Tibial artery (tissue), 4 donors: ENCODE measurements around the gene HDAC4.
A peak's percentile ranks its signal among the peaks of the same experiment; 100 is the strongest.

Experiments used
- DNase-seq, 2 donors: peaks; one replicate each; pipeline ENCODE4 v3.0.0-alpha.2; 2019
- H3K27ac ChIP-seq, 2 donors: fragments of 200-600 bp; sonication (generic) in 1 of 2; 1 replicate in 1 of 2; 2 replicates in 1 of 2; pipeline ENCODE4 v1.5.1; 2018 to 2019; ENCODE audit warnings: mild to moderate bottlenecking in 1 of 2
- H3K27me3 ChIP-seq, 2 donors: fragments of 200-600 bp; sonication (generic) in 1 of 2; one replicate each; pipeline versions ENCODE4 v1.5.1 to v1.6.0; 2016 to 2019
- H3K36me3 ChIP-seq, 3 donors: fragments of 200-600 bp; sonication (generic) in 2 of 3; one replicate each; pipeline ENCODE4 v1.5.1; 2016 to 2019; ENCODE audit warnings: mild to moderate bottlenecking in 2 of 3
- H3K4me1 ChIP-seq, 4 donors: fragments of 200-600 bp; sonication (generic) in 2 of 4; 1 replicate in 3 of 4; 2 replicates in 1 of 4; pipeline ENCODE4 v1.5.1; 2016 to 2019
- H3K4me3 ChIP-seq, 2 donors: fragments of 200-600 bp; sonication (generic) in 1 of 2; 1 replicate in 1 of 2; 2 replicates in 1 of 2; pipeline ENCODE4 v1.5.1; 2018 to 2019; ENCODE audit warnings: mild to moderate bottlenecking in 2 of 2
- H3K9me3 ChIP-seq, 3 donors: fragments of 200-600 bp; sonication (generic) in 1 of 3; one replicate each; pipeline ENCODE4 v1.5.1; 2016 to 2019
- CTCF ChIP-seq, 2 experiments: fragments of 200-600 bp in 1 of 2; fragments of 450-650 bp in 1 of 2; IDR thresholded peaks; one replicate each; pipeline ENCODE4 v1.5.1; 2017 to 2019; ENCODE audit warnings: antibody characterized with exemption in 2 of 2, mild to moderate bottlenecking in 1 of 2, moderate library complexity in 1 of 2
- intact Hi-C: fragments of 100-400 bp; cut with DNase I; formaldehyde crosslinking; loops from one replicate; pipeline ENCODE4 v1.15.0; 2023; ENCODE audit warnings: low total_unique reads

The HDAC4 gene

DNA sequence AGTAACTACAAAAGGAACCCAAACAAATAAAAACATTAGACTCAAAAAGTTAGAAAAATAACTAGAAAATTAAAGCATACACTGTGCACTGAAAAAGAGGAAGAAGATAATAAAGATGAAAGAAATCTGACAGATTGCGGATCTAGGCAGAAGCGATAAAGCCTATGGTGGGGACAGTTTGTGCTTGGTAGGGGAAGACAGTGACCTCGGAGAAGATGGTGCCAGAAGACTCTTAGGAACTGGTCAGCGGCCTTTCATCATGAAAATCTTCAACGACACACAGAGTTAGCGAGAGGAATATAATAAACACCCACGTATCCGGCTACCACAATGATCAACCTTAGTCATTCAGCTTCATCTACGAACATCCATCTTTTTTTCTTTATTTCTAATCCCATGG is 180.5 kb downstream of the HDAC4 start:
- no peak for TF ChIP-seq CTCF (IDR thresholded peaks at IDR 0.05)
- H3K36me3 ChIP-seq: no peaks in the 10 kb centered on the region
- DNase-seq: no peak
- peaks cover 0 to 56% (median 40%) of the 10 kb centered on the region in 4 donors for H3K4me1 ChIP-seq
- intact Hi-C loops: no loop called here
- H3K27me3 ChIP-seq: no peaks in the 10 kb centered on the region
- H3K4me3 ChIP-seq: no peak overlapping the region
- H3K9me3 ChIP-seq: no peaks in the 10 kb centered on the region
- peak overlapping the region; percentile 81 to 89 for H3K27ac ChIP-seq

- TF ChIP-seq CTCF (IDR thresholded peaks at IDR 0.05): no peak
- intact Hi-C loops: no loop called here
- Histone ChIP-seq H3K27ac (peak overlapping the region; percentile 22 to 28), H3K36me3 (no peaks in the 10 kb centered on the region), H3K27me3 (no peaks in the 10 kb centered on the region), H3K4me3 (no peak overlapping the region), H3K9me3 (no peaks in the 10 kb centered on the region), H3K4me1 (peaks cover 0 to 22% (median 13%) of the 10 kb centered on the region in 4 donors)
- no peak for DNase-seq
These were observed 184.1 kb downstream of the HDAC4 start for GRCh38 chr2:239216614-239217273.

- no peaks in the 10 kb centered on the region for H3K9me3 ChIP-seq
- DNase-seq: no peak
- H3K36me3 ChIP-seq: no peaks in the 10 kb centered on the region
- peak overlapping the region in 1 of 2 donors; percentile 22 for H3K27ac ChIP-seq
- peaks cover 0 to 16% (median 7%) of the 10 kb centered on the region in 4 donors for H3K4me1 ChIP-seq
- H3K27me3 ChIP-seq: no peaks in the 10 kb centered on the region
- intact Hi-C loops: no loop called here
- no peak overlapping the region for H3K4me3 ChIP-seq
- TF ChIP-seq CTCF (IDR thresholded peaks at IDR 0.05): no peak
These were observed 184.7 kb downstream of the HDAC4 start for GRCh38 chr2:239215988-239216613.

- Histone ChIP-seq H3K27ac (no peak overlapping the region), H3K36me3 (no peaks in the 10 kb centered on the region), H3K9me3 (no peaks in the 10 kb centered on the region), H3K4me1 (peaks cover 0 to 8% (median under 1%) of the 10 kb centered on the region in 4 donors), H3K4me3 (no peak overlapping the region), H3K27me3 (no peaks in the 10 kb centered on the region)
- intact Hi-C loops: no loop called here
- DNase-seq: no peak
- TF ChIP-seq CTCF (IDR thresholded peaks at IDR 0.05): no peak
These were observed 185.5 kb downstream of the HDAC4 start for GRCh38 chr2:239215136-239215925.

DNA sequence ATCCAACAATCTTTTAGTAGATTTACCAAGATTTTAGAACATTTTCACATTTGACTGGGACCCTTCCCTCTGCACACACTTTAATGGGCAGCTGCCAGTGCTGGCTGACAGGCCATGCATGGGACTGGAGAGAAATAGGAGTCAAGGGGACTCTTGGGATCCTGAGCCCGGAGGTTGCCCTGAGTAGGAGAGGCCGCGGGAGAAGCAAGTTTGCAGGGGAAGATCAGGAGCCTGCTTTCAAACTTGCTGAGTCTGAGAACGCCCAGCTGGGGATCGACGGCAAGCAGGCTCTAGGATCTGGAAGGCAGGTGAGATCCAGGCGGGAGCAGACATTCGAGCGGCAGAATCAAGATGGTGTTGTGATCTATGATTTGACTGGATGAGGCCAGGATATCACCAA is 186.1 kb downstream of the HDAC4 start:
- intact Hi-C loops: no loop called here
- H3K4me1 ChIP-seq: peaks cover 0 to 2% (median 0%) of the 10 kb centered on the region in 4 donors
- no peak overlapping the region for H3K4me3 ChIP-seq
- H3K27ac ChIP-seq: no peak overlapping the region
- H3K9me3 ChIP-seq: no peaks in the 10 kb centered on the region
- H3K27me3 ChIP-seq: no peaks in the 10 kb centered on the region
- no peak for TF ChIP-seq CTCF (IDR thresholded peaks at IDR 0.05)
- no peak for DNase-seq
- no peaks in the 10 kb centered on the region for H3K36me3 ChIP-seq
